DOHH2 (cell line): Measurements from ENCODE around the gene COL4A4.

ENCODE experiments used
- EZH2phosphoT487 ChIP-seq: fragments of 200-600 bp; sonication (generic); IDR thresholded peaks from 2 replicates; pipeline ENCODE4 v1.6.1; 2017; ENCODE audit warnings: borderline replicate concordance, mild to moderate bottlenecking, antibody characterized with exemption, low read length, moderate library complexity, mixed read lengths
- TF ChIP-seq, protein P1 (sequence below): fragments of 200-600 bp; sonication (generic); IDR thresholded peaks from one replicate; pipeline ENCODE4 v1.5.1; 2014; ENCODE audit warnings: antibody characterized with exemption, mild to moderate bottlenecking, low read depth, low read length; ENCODE audit not compliant: poor library complexity, severe bottlenecking

DNA sequence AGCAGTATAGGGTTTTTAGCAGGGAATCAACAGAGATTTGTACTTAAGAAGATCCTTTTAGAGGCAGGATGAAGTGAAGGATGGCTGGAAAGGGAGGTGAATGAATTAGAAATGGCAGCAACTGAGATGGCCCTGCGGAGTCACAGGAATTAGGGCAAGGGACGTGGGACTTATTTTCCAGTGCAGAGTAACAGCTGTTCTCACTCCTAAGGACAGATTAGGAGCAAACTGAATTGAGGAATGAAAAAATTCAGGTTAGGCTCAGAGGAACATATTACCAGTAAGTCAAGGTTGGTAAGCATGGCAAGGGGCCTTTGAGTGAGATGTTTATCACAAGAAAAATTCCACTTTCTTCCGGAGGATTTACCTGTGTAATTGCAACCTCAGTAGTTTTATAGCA is 34.9 kb upstream of the COL4A4 start:
- TF ChIP-seq, protein P1, sequence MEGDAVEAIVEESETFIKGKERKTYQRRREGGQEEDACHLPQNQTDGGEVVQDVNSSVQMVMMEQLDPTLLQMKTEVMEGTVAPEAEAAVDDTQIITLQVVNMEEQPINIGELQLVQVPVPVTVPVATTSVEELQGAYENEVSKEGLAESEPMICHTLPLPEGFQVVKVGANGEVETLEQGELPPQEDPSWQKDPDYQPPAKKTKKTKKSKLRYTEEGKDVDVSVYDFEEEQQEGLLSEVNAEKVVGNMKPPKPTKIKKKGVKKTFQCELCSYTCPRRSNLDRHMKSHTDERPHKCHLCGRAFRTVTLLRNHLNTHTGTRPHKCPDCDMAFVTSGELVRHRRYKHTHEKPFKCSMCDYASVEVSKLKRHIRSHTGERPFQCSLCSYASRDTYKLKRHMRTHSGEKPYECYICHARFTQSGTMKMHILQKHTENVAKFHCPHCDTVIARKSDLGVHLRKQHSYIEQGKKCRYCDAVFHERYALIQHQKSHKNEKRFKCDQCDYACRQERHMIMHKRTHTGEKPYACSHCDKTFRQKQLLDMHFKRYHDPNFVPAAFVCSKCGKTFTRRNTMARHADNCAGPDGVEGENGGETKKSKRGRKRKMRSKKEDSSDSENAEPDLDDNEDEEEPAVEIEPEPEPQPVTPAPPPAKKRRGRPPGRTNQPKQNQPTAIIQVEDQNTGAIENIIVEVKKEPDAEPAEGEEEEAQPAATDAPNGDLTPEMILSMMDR = no peak
- TF ChIP-seq EZH2phosphoT487 = no peak
